ENCODE results near the gene PLXNB2.

DNA sequence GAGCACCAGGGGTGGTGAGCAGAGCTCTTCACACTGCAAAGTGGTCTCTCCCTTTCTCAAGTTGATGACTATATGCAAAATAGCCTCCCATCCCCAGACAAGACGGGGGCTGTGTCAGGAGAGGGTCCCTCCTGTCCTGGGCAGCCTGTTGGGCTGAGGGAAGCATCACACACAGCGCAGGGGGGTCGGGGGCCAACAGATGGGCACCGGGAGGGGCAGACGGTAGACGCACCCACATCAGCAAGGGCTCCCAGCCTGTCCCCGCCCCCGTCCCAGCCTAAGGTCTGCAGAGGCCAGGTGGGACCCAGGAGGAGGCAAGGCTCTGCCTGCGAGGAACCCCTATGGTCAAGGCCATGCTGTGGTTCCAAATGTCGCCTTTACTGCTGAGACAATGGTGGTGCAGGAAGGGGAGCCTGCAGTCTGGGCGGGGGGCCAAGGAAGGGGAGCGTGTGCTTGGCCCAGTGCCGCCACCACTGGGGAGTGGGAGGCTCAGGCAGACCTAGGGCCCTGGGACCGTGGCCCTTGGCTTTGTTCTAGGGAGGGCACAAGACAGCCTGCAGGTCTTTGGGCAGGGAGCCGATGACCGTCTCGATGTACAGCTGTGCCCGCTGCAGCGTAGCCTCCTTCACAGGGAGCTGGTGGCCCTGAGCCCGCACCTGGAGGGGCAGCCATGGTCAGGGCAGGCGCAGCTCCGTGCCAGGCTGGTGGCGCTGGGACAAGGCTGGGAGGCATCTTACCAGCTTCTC lies 4.3 kb upstream of the PLXNB2 start:
- TF ChIP-seq, protein P1, sequence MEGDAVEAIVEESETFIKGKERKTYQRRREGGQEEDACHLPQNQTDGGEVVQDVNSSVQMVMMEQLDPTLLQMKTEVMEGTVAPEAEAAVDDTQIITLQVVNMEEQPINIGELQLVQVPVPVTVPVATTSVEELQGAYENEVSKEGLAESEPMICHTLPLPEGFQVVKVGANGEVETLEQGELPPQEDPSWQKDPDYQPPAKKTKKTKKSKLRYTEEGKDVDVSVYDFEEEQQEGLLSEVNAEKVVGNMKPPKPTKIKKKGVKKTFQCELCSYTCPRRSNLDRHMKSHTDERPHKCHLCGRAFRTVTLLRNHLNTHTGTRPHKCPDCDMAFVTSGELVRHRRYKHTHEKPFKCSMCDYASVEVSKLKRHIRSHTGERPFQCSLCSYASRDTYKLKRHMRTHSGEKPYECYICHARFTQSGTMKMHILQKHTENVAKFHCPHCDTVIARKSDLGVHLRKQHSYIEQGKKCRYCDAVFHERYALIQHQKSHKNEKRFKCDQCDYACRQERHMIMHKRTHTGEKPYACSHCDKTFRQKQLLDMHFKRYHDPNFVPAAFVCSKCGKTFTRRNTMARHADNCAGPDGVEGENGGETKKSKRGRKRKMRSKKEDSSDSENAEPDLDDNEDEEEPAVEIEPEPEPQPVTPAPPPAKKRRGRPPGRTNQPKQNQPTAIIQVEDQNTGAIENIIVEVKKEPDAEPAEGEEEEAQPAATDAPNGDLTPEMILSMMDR (IDR thresholded peaks at IDR 0.05; ENCODE audit: poor library complexity, severe bottlenecking) = no peak
- TF ChIP-seq POLR2AphosphoS5 (IDR thresholded peaks at IDR 0.05) (no peak), SMC3 (conservative IDR thresholded peaks at IDR 0.05; ENCODE audit: poor library complexity) (no peak), RAD21 (conservative IDR thresholded peaks at IDR 0.05) (no peak), TAF1 (IDR thresholded peaks at IDR 0.05; ENCODE audit: low read depth) (no peak), EZH2 (IDR thresholded peaks at IDR 0.05; ENCODE audit: borderline replicate concordance, insufficient read depth, low read length, poor library complexity, severe bottlenecking) (no peak), EP300 (conservative IDR thresholded peaks at IDR 0.05; ENCODE audit: poor library complexity, severe bottlenecking) (no peak)
- TF ChIP-seq, protein P2, sequence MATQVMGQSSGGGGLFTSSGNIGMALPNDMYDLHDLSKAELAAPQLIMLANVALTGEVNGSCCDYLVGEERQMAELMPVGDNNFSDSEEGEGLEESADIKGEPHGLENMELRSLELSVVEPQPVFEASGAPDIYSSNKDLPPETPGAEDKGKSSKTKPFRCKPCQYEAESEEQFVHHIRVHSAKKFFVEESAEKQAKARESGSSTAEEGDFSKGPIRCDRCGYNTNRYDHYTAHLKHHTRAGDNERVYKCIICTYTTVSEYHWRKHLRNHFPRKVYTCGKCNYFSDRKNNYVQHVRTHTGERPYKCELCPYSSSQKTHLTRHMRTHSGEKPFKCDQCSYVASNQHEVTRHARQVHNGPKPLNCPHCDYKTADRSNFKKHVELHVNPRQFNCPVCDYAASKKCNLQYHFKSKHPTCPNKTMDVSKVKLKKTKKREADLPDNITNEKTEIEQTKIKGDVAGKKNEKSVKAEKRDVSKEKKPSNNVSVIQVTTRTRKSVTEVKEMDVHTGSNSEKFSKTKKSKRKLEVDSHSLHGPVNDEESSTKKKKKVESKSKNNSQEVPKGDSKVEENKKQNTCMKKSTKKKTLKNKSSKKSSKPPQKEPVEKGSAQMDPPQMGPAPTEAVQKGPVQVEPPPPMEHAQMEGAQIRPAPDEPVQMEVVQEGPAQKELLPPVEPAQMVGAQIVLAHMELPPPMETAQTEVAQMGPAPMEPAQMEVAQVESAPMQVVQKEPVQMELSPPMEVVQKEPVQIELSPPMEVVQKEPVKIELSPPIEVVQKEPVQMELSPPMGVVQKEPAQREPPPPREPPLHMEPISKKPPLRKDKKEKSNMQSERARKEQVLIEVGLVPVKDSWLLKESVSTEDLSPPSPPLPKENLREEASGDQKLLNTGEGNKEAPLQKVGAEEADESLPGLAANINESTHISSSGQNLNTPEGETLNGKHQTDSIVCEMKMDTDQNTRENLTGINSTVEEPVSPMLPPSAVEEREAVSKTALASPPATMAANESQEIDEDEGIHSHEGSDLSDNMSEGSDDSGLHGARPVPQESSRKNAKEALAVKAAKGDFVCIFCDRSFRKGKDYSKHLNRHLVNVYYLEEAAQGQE (IDR thresholded peaks at IDR 0.05; ENCODE audit: borderline replicate concordance) = no peak

Measured in neural cell (in vitro differentiated cells).